IgD-negative memory B cell (primary cell): ENCODE results near the gene BTBD18. TPM values are rescaled to one million over a fixed set of nuclear protein-coding genes. Genes with fewer than 3 reads are reported as not detected.

Source experiments
- H3K27ac Mint-ChIP-seq, 3 donors: one replicate each; pipeline ENCODE4 v1.8.0; 2020 to 2022; ENCODE audit warnings: mild to moderate bottlenecking in 3 of 3, mixed read lengths in 3 of 3, moderate library complexity in 1 of 3
- H3K27me3 Mint-ChIP-seq: one replicate; pipeline ENCODE4 v1.8.0; 2021; ENCODE audit warnings: mixed read lengths
- H3K36me3 Mint-ChIP-seq: one replicate; pipeline ENCODE4 v1.8.0; 2020; ENCODE audit warnings: mild to moderate bottlenecking, mixed read lengths
- H3K4me1 Mint-ChIP-seq, 3 donors: one replicate each; pipeline ENCODE4 v1.8.0; 2020 to 2022; ENCODE audit warnings: mixed read lengths in 3 of 3, mild to moderate bottlenecking in 1 of 3
- H3K4me3 Mint-ChIP-seq, 4 donors: one replicate each; pipeline ENCODE4 v1.8.0; 2020 to 2022; ENCODE audit warnings: mild to moderate bottlenecking in 4 of 4, mixed read lengths in 4 of 4, moderate library complexity in 3 of 4
- H3K9me3 Mint-ChIP-seq, 3 donors: one replicate each; pipeline ENCODE4 v1.8.0; 2020 to 2021; ENCODE audit warnings: mixed read lengths in 3 of 3, mild to moderate bottlenecking in 1 of 3
- polyA plus RNA-seq: library from polyadenylated mRNA; unstranded; fragments of 300-500 nt; fragmentation: Illumina TruSeq; gene quantifications from one replicate; pipeline ENCODE4 v1.2.3, GENCODE V29; 2021

Gene BTBD18
- polyA plus RNA-seq, 1 donor from 2014 or later, result 0.23 TPM

DNA sequence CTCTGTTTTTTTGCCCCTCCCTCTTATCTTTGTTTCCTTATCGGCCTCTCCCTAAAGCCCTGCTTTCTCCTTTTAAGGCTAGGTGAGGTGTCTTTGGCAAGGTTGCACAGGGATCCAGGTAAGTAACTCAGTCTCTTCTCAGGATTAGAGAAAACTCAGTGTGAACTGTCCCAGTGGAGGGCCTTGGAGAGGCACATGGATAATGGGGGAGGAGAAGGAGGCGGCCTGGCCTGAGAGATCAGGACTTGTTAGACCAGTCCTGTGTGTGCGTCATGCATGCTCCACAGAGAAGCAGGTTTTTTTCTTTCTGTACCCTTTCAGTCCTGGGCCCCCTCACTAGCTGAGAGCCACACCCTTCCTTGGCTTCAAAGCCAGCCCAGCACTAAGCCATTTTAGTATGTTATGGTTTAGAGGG, 29.9 kb upstream of the BTBD18 start:
- H3K4me3 Mint-ChIP-seq, result peak overlapping the region in 1 of 4 donors; percentile 14
- no peak overlapping the region for H3K27ac Mint-ChIP-seq
- no peaks in the 10 kb centered on the region for H3K27me3 Mint-ChIP-seq
- no peaks in the 10 kb centered on the region for H3K9me3 Mint-ChIP-seq
- H3K4me1 Mint-ChIP-seq, result peaks cover 18 to 21% (median 20%) of the 10 kb centered on the region in 3 donors
- peaks cover 9% of the 10 kb centered on the region for H3K36me3 Mint-ChIP-seq

DNA sequence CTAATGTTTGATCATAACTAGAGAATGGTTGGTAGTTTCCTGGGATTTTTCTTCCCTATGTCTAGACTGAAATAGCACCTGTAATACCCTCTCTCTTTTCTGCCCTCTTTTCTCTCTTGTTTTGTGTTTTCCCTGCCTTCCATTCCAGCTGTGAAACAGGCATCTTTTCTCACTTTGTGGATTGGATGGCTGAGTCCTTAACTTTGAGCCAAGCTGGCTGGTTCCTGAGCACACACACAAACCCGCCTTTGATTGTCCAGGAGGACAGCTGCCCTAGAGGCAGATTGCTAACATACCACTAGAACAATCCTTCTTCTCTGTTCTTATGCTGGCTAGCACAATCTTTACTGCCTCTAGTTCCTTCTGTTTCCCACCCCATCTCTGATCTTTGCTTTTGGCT, 27.7 kb upstream of the BTBD18 start:
- Mint-ChIP-seq H3K4me3 (no peak overlapping the region), H3K9me3 (no peaks in the 10 kb centered on the region), H3K27me3 (no peaks in the 10 kb centered on the region), H3K36me3 (peaks cover 2% of the 10 kb centered on the region), H3K27ac (no peak overlapping the region), H3K4me1 (peaks cover 6 to 7% (median 6%) of the 10 kb centered on the region in 3 donors)

DNA sequence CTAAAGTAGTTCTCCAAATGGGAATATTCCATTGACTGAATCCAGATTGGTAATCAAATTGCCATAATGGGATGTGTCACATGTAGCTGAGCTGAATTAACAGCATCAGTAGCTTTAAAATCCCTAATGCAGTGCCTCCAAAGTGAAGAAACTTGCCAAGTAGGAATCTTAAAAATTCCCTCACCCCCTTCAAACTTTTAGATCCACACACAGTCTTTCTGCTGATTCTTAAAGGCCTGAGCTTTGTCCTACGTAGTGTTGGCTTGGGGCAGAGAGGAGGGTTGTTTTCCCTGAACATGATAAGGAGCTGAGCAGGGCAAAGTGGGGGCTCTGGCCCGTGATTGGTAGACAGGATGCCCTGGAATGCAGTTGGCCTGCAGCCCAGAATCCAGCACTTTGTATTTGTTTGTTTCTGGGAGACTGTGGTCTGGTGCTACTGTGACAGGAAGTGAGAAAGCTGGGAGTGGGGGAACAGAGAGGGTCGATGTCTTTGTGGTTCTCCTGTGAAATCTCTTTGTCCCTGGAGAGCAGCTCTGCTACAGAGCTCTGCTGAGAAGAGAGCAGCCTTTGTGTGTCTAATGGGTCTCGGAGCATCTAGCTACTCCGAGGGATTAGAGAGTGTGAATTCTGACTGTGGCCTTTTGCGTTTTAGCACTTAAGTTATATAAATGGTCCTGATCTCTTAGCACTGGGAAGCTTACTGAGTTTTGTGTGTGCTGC, 26.9 kb upstream of the BTBD18 start:
- Mint-ChIP-seq H3K27ac (no peak overlapping the region), H3K4me3 (no peak overlapping the region), H3K27me3 (no peaks in the 10 kb centered on the region), H3K36me3 (peaks cover 2% of the 10 kb centered on the region), H3K4me1 (peaks cover 4 to 6% (median 6%) of the 10 kb centered on the region in 3 donors), H3K9me3 (no peaks in the 10 kb centered on the region)

DNA sequence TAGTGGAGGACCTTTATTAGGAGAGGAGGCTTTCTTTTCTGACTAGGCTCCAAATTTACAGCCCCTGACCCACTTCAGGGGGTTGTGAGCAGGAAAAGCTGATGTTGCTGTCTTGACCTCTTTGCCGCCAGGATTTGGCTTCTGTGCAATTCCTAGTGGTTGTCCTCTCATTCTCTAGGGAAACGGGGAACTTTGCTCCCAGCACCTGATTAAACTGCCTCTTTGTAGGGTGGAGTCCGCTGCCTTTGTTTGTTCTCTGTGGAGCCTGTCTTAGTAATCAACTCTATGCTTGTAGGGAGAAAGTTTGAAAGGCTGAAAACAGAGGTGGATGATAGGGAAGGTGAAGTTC, 26.3 kb upstream of the BTBD18 start:
- Mint-ChIP-seq H3K27ac (no peak overlapping the region), H3K36me3 (peaks cover 2% of the 10 kb centered on the region)

DNA sequence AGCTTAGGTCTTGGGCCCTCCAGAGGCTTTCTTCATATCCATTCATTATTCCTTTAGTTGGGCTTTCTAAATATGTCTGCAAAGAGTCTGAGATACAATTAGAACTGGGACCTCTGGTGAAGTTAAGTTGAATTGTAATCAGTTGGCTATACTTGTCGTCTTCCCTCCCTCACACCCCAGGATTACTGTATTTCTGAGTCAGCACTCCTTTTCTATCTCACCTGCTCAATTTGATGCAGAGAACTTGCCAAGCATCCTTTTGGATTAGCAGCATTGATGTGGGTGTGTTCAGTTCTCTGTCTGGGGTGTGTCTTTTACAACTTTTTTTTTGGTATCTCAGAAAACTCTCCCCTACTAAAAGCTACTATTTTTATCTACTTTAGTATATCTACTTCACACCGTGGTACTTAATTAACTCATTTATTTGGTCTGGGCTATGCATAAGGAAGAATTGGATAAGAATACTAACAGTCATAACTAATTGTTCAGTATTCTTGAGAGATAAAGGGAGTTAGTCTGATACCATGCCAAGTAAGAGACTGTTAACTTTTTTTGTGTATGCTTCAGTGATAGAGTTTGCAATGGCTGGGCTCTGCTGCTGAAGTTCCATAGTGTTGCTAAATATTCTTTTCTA, 25.1 kb upstream of the BTBD18 start:
- Mint-ChIP-seq H3K36me3 (peaks cover 2% of the 10 kb centered on the region), H3K27me3 (no peaks in the 10 kb centered on the region), H3K4me3 (no peak overlapping the region), H3K27ac (no peak overlapping the region), H3K9me3 (no peaks in the 10 kb centered on the region), H3K4me1 (peaks cover under 1 to 6% (median 6%) of the 10 kb centered on the region in 3 donors)

More for the DNA sequence above, 26.3 kb upstream of the BTBD18 start:
- H3K4me3 Mint-ChIP-seq, result no peak overlapping the region
- no peaks in the 10 kb centered on the region for H3K9me3 Mint-ChIP-seq
- peaks cover 2 to 6% (median 6%) of the 10 kb centered on the region in 3 donors for H3K4me1 Mint-ChIP-seq
- no peaks in the 10 kb centered on the region for H3K27me3 Mint-ChIP-seq

DNA sequence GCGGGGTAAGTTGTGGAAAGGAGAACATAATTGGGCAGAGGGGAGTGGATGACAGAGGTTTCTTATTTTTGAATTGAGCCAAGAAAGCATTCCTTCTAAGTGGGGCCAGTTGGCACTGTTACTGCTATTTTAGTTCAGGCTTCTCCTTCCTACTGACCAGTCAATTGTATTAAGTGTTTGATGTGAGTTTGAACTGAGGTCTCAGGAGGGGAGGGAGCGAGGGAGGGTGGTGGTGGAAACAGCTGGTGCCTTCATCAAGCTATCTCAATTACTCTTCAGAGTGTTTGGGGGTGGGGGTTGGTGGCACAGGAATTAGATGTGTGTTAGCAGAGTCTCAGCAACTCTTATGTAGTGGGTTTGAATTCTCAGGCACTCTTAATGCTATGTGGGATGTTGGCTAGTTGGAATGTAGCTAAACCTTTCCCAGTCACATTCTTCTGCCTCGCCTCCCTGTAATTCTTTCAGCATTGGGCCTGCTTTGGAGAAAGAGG, 24.5 kb upstream of the BTBD18 start:
- H3K9me3 Mint-ChIP-seq, result no peaks in the 10 kb centered on the region
- H3K4me3 Mint-ChIP-seq, result no peak overlapping the region
- H3K27ac Mint-ChIP-seq, result no peak overlapping the region
- peaks cover 2% of the 10 kb centered on the region for H3K36me3 Mint-ChIP-seq
- H3K27me3 Mint-ChIP-seq, result no peaks in the 10 kb centered on the region
- peaks cover 4 to 6% (median 6%) of the 10 kb centered on the region in 3 donors for H3K4me1 Mint-ChIP-seq

DNA sequence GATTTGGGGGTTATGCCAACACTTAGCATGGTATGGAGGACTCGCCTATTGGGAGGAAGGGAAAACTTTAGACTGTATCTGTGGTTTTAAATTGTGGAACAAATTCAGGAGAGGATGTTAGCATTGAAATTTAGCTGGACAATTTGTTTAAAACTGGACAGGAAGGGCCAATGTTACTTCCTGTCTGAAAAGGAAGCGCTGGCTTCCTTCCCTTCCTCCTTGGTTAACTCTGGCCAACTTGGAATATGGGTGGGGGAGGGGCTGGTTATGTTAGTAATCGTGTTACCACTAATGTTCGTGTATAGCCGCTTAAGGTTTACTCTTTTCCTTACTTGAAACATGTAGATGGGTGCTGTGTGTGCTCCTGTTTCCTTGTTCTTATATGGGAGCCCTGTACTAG, 23.9 kb upstream of the BTBD18 start:
- no peaks in the 10 kb centered on the region for H3K27me3 Mint-ChIP-seq
- no peak overlapping the region for H3K27ac Mint-ChIP-seq
- peaks cover 4 to 6% (median 6%) of the 10 kb centered on the region in 3 donors for H3K4me1 Mint-ChIP-seq
- H3K9me3 Mint-ChIP-seq, result no peaks in the 10 kb centered on the region
- H3K36me3 Mint-ChIP-seq, result peaks cover 2% of the 10 kb centered on the region
- no peak overlapping the region for H3K4me3 Mint-ChIP-seq

DNA sequence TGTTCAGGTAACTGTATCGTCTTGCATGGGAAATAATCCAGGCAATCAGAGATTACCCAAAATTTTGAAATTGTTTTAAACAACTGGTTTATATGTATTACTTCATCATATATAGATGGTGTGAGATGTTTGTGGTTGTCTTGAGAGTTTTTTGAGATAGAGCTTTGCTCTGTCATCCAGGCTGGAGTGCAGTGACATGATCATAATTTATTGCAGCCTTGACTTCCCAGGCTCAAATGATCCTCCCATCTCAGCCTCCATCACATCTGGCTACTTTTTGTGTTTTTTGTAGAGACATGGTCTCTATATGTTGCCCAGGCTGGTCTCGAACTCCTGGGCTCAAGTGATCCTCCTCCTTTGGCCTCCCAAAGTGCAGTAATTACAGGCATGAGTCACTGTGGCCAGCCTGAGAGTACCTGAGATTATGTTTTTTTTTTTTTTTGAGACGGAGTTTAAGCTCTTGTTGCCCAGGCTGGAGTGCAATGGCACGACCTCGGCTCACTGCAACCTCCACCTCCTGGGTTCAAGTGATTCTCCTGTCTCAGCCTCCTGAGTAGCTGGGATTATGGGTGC, 21.5 kb upstream of the BTBD18 start:
- H3K27me3 Mint-ChIP-seq, result no peaks in the 10 kb centered on the region

DNA sequence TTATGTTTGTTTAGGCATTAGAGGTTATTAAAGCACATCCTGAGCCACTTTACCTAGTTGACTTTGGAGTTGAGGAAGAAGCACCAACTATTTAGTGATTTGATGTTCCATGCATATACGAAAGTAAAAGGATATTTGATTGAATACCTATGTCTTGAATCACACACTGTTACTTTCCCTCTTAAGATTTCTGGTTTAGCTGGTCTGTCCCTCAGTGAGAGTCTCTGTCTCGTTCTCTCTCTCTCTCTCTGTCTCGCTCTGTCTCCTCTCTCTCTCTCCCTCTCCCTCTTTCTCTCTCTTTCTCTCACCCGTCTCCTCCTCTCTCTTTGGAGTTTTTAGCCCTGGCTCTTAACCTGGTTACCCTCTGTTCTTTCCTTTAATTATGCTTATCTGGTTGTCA, 20.9 kb upstream of the BTBD18 start:
- Mint-ChIP-seq H3K4me1 (peaks cover 2 to 4% (median 4%) of the 10 kb centered on the region in 3 donors), H3K27ac (no peak overlapping the region), H3K4me3 (no peak overlapping the region), H3K27me3 (no peaks in the 10 kb centered on the region), H3K36me3 (peaks cover 7% of the 10 kb centered on the region), H3K9me3 (no peaks in the 10 kb centered on the region)

More for the DNA sequence above, 21.5 kb upstream of the BTBD18 start:
- Mint-ChIP-seq H3K4me1 (peaks cover 2 to 4% (median 4%) of the 10 kb centered on the region in 3 donors), H3K36me3 (peaks cover 5% of the 10 kb centered on the region), H3K4me3 (no peak overlapping the region), H3K9me3 (no peaks in the 10 kb centered on the region), H3K27ac (no peak overlapping the region)

DNA sequence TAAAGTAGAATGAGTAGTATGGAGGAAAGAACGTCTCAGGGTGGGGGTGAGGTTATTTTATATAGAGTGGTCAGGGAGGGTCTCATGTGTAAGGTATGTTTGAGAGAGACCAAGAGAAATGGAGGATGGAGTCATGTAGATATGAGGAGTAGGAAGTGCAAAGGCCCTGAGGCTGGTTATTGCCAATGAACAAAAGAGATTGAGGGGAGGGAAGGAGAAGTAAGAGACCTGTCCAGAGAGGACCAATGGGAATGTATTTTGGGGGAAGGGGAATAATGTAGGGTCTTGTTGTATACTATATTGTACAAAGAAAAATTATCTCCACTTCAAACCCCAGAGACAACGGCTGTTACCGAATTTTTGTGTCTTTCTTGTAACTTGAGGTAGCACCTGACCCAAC, 19.7 kb upstream of the BTBD18 start:
- H3K27me3 Mint-ChIP-seq, result no peaks in the 10 kb centered on the region
- H3K36me3 Mint-ChIP-seq, result peaks cover 8% of the 10 kb centered on the region
- H3K27ac Mint-ChIP-seq, result peak overlapping the region in 1 of 3 donors; percentile 67
- no peak overlapping the region for H3K4me3 Mint-ChIP-seq
- no peaks in the 10 kb centered on the region for H3K9me3 Mint-ChIP-seq
- H3K4me1 Mint-ChIP-seq, result peaks cover 2 to 4% (median 4%) of the 10 kb centered on the region in 3 donors

DNA sequence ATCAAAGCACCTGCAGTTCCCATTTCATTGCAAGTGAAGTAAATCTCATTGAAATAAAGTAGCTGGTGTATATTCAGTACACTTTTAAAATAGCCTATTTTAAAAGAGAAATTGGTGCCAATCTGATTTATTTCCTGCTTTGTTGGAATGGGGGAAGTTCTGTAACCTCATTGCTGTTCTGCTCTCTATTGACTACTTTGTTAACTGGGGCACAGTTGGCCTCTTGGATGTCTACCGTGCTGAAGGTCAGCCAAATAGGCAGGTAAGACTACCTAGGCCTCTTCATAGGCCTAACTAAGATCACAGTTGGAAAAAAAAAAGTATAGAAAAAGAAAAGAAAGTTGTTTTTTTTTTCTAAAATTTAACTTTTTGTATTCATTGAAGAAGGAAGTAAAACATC, 19.2 kb upstream of the BTBD18 start:
- no peaks in the 10 kb centered on the region for H3K9me3 Mint-ChIP-seq
- no peaks in the 10 kb centered on the region for H3K27me3 Mint-ChIP-seq
- H3K36me3 Mint-ChIP-seq, result peaks cover 8% of the 10 kb centered on the region
- H3K4me3 Mint-ChIP-seq, result no peak overlapping the region
- peaks cover 2 to 4% (median 4%) of the 10 kb centered on the region in 3 donors for H3K4me1 Mint-ChIP-seq
- peak overlapping the region in 1 of 3 donors; percentile 32 for H3K27ac Mint-ChIP-seq

DNA sequence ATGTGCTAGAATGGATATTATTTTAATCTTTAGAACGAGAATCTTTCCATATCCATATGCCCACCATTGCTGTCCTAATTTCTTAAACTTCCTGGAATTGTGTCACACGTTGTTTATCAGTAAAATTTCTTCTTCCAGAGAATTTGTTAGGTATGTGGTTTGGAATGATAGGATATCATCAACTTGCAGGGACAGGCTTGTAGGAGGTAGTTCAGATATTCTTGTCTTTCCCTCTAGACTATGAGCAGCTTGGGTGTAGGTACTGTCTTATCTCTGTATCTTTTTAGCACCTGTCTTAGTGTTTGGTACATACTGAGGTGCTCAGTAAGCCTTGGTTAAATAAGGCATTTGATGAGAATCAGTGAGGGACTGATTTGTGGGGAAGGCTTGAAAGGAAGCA, 13.4 kb upstream of the BTBD18 start:
- Mint-ChIP-seq H3K27me3 (peaks cover 12% of the 10 kb centered on the region), H3K4me1 (peaks cover 13 to 16% (median 15%) of the 10 kb centered on the region in 3 donors), H3K27ac (no peak overlapping the region), H3K9me3 (no peaks in the 10 kb centered on the region), H3K36me3 (peaks cover 8% of the 10 kb centered on the region), H3K4me3 (no peak overlapping the region)

DNA sequence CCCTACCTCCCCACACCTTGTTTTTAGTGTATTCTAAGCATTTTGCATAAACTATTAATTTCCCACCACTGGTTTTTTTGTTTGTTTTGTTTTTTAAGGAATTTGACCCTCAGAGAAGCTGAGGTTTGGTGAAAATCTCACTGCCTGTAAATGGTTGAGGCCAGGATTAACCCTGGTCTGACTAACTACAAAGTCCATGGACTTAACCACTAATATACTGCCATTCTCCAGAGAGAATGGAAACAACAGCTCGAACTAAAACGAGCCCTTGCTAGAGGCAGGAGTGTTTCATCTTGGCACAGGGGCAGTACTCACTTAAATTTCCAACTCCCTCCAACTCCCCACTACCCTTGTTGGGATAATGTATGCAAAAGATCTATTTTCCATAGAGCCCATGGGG, 12.9 kb upstream of the BTBD18 start:
- Mint-ChIP-seq H3K4me1 (peaks cover 13 to 15% (median 13%) of the 10 kb centered on the region in 3 donors), H3K27me3 (peaks cover 12% of the 10 kb centered on the region), H3K27ac (no peak overlapping the region), H3K36me3 (peaks cover 8% of the 10 kb centered on the region), H3K9me3 (no peaks in the 10 kb centered on the region), H3K4me3 (no peak overlapping the region)

DNA sequence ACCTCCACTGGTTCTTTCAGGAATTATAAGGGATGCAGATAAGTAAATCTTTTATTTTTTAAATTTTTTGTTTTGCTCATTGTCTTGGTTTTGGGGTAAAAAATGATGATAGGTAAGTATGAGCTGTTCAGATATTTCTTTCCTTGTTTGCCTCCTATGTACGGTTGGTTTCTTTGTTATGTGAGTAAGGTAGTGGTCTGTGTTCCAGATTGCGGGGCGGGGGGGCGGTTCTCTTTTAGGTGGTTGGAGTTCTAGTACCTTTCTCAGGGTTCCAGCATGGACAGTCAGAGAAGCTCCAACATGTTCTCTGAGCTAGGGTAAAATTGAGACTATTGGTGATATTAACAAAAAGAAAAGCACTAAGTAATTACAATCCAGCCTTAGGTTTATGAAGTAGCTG, 12.4 kb upstream of the BTBD18 start:
- Mint-ChIP-seq H3K27me3 (peaks cover 12% of the 10 kb centered on the region), H3K4me1 (peaks cover 12 to 15% (median 13%) of the 10 kb centered on the region in 3 donors), H3K4me3 (no peak overlapping the region), H3K36me3 (peaks cover 5% of the 10 kb centered on the region), H3K27ac (no peak overlapping the region), H3K9me3 (no peaks in the 10 kb centered on the region)

DNA sequence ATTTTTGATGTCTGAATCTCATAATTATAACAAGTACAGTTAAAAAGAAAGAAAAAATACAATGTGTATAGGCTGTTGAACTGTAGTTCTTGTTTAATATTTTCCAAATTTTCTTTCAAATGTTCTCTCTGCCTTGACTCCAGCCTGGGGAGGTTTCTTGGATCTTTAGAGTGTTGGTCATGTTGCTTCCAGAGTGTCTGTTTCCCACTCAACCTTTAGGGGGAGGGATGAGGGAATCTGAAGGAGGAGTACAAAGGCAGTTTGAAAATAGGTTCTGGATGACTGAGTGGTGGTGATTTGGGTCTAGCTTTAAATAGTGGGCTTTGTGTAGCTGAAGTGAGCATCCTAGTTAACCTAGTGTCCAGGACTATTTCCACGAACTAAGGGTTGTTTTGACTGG, 11.9 kb upstream of the BTBD18 start:
- Mint-ChIP-seq H3K4me3 (peak overlapping the region in 1 of 4 donors; percentile 19), H3K27me3 (peaks cover 12% of the 10 kb centered on the region), H3K9me3 (no peaks in the 10 kb centered on the region), H3K4me1 (peaks cover 12 to 15% (median 13%) of the 10 kb centered on the region in 3 donors), H3K36me3 (peaks cover 5% of the 10 kb centered on the region), H3K27ac (no peak overlapping the region)
